HG03045 (cell line): ENCODE measurements around the gene GABRE.
"Not testable (repeated sequence)": the region's sequence is repeated elsewhere in the genome, so short reads cannot be mapped to it uniquely, and the experiment has no call there.

ENCODE experiments used
- ATAC-seq: cut with Tn5 transposase; IDR thresholded peaks from one replicate; pipeline ENCODE4 v1.9.1; 2021; ENCODE audit warnings: mild to moderate bottlenecking, moderate library complexity; ENCODE audit not compliant: unreplicated experiment

The GABRE gene

GRCh38 chrX:151970661-151971060 lies 3.8 kb downstream of the GABRE start:
- no peak for ATAC-seq

- ATAC-seq = no peak
Measured at GRCh38 chrX:151970027-151970426, 4.4 kb downstream of the GABRE start.

- no peak for ATAC-seq
Measured at GRCh38 chrX:151966236-151966635, 8.2 kb downstream of the GABRE start.

- ATAC-seq = no peak
Measured at GRCh38 chrX:151962034-151962433, 12.4 kb downstream of the GABRE start.

- ATAC-seq = no peak
Measured at GRCh38 chrX:151958101-151958500, 16.4 kb downstream of the GABRE start.

- no peak for ATAC-seq
Measured at GRCh38 chrX:151954730-151955129, 19.7 kb downstream of the GABRE start.

- ATAC-seq = no peak
Measured at GRCh38 chrX:151938172-151938571, 36.3 kb downstream of the GABRE start.

- no peak for ATAC-seq
Measured at GRCh38 chrX:151935358-151935757, 39.1 kb downstream of the GABRE start.

- ATAC-seq = no peak
Measured at GRCh38 chrX:151929126-151929525, 45.4 kb downstream of the GABRE start.

GRCh38 chrX:151923648-151924047 lies 50.8 kb downstream of the GABRE start:
- no peak for ATAC-seq

GRCh38 chrX:151922692-151923091 lies 51.8 kb downstream of the GABRE start:
- ATAC-seq = no peak

- no peak for ATAC-seq
Measured at GRCh38 chrX:151921866-151922265, 52.6 kb downstream of the GABRE start.

GRCh38 chrX:151921292-151921691 lies 53.2 kb downstream of the GABRE start:
- ATAC-seq = no peak

GRCh38 chrX:151920530-151920929 lies 53.9 kb downstream of the GABRE start:
- no peak for ATAC-seq

- no peak for ATAC-seq
Measured at GRCh38 chrX:151920101-151920500, 54.4 kb downstream of the GABRE start.

GRCh38 chrX:151919610-151920009 lies 54.9 kb downstream of the GABRE start:
- no peak for ATAC-seq

- not testable (repeated sequence) for ATAC-seq
Measured at GRCh38 chrX:151918736-151919135, 55.7 kb downstream of the GABRE start.

GRCh38 chrX:151912780-151913179 lies 61.7 kb downstream of the GABRE start, which contains the start of gene MAGEA4:
Gene MAGEA4, plus strand, starts transcription at chrX:151912889. Its CDS starts 10,776 bp downstream, at chrX:151923665.
- no peak for ATAC-seq

GRCh38 chrX:151912221-151912620 lies 62.3 kb downstream of the GABRE start:
- no peak for ATAC-seq

GRCh38 chrX:151904989-151905388 lies 69.5 kb downstream of the GABRE start:
- no peak for ATAC-seq
